Measurements from ENCODE around the gene CAAP1. TPM values are rescaled to one million over a fixed set of nuclear protein-coding genes. Genes with fewer than 3 reads are reported as not detected.

Gene CAAP1, protein sequence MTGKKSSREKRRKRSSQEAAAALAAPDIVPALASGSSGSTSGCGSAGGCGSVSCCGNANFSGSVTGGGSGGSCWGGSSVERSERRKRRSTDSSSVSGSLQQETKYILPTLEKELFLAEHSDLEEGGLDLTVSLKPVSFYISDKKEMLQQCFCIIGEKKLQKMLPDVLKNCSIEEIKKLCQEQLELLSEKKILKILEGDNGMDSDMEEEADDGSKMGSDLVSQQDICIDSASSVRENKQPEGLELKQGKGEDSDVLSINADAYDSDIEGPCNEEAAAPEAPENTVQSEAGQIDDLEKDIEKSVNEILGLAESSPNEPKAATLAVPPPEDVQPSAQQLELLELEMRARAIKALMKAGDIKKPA
- 10 to 100 TPM; 28.3 to 33.7 TPM for total RNA-seq
- 10 to 100 TPM; 21.1 to 22.3 TPM for polyA plus RNA-seq (ENCODE audit: insufficient read length in 2 of 2)
- long read RNA-seq, donor 1, partial matches to known transcripts, result 0 of 5 reads
- long read RNA-seq, donor 1, other reads (novel, unspliced or antisense), result 0 of 5 reads
- long read RNA-seq, donor 2, partial matches to known transcripts, result 0 of 3 reads
- long read RNA-seq, donor 2, other reads (novel, unspliced or antisense), result 0 of 3 reads
- long read RNA-seq, donor 3, partial matches to known transcripts, result 0 of 2 reads
- long read RNA-seq, donor 3, other reads (novel, unspliced or antisense), result 0 of 2 reads
- long read RNA-seq, donor 4, transcript CAAP1-201 (6 exons, 2,791 nt), result major isoform, 6 of 8 reads
- long read RNA-seq, donor 4, partial matches to known transcripts, result 0 of 8 reads
- long read RNA-seq, donor 4, other reads (novel, unspliced or antisense), result 0 of 8 reads

- WGBS (ENCODE audit: insufficient coverage), result 0% methylated on average over 63 of the region's 70 CpGs
- peak; percentile 89 to 98 (median 90) for DNase-seq (ENCODE audit: low read depth in 4 of 6, low spot score in 6 of 6)
- peaks cover 10% of the 10 kb centered on the region for H3K4me1 ChIP-seq (ENCODE audit: control insufficient read depth, insufficient read depth, low read length)
Observed at GRCh38 chr9:26892251-26893029, at the start of gene CAAP1. Gene CAAP1, minus strand, starts transcription at chr9:26892802. Its CDS starts 87 bp downstream, at chr9:26892715.

GRCh38 chr9:26940779-26941178 is 48.2 kb upstream of the CAAP1 start:
- Histone ChIP-seq H3K9me3 (ENCODE audit: control insufficient read depth, insufficient read depth, low read length) (peaks cover 4% of the 10 kb centered on the region), H3K27ac (ENCODE audit: low read depth, low read length) (no peak overlapping the region), H3K4me3 (ENCODE audit: low read depth, low read length) (no peak overlapping the region), H3K4me1 (ENCODE audit: control insufficient read depth, insufficient read depth, low read length) (peaks cover 8% of the 10 kb centered on the region), H3K27me3 (ENCODE audit: control insufficient read depth, insufficient read depth, low read length) (no peaks in the 10 kb centered on the region), H3K36me3 (ENCODE audit: control insufficient read depth, insufficient read depth, low read length) (no peaks in the 10 kb centered on the region)
- no CpG with 5 or more reads among the region's 1 CpG for WGBS (ENCODE audit: insufficient coverage)
- DNase-seq (ENCODE audit: low read depth in 4 of 6, low spot score in 6 of 6), result no peak

More at GRCh38 chr9:26892251-26893029, at the start of gene CAAP1:
- Histone ChIP-seq H3K9me3 (ENCODE audit: control insufficient read depth, insufficient read depth, low read length) (no peaks in the 10 kb centered on the region), H3K27ac (ENCODE audit: low read depth, low read length) (peak within 1 kb of the TSS; percentile 99), H3K4me3 (ENCODE audit: low read depth, low read length) (peak within 1 kb of the TSS; percentile 93), H3K27me3 (ENCODE audit: control insufficient read depth, insufficient read depth, low read length) (no peaks in the 10 kb centered on the region), H3K36me3 (ENCODE audit: control insufficient read depth, insufficient read depth, low read length) (peaks cover 3% of the 10 kb centered on the region)

- Histone ChIP-seq H3K27ac (ENCODE audit: low read depth, low read length) (no peak overlapping the region), H3K27me3 (ENCODE audit: control insufficient read depth, insufficient read depth, low read length) (no peaks in the 10 kb centered on the region), H3K4me3 (ENCODE audit: low read depth, low read length) (no peak overlapping the region), H3K36me3 (ENCODE audit: control insufficient read depth, insufficient read depth, low read length) (no peaks in the 10 kb centered on the region), H3K9me3 (ENCODE audit: control insufficient read depth, insufficient read depth, low read length) (peaks cover 4% of the 10 kb centered on the region), H3K4me1 (ENCODE audit: control insufficient read depth, insufficient read depth, low read length) (peaks cover 5% of the 10 kb centered on the region)
- no CpG with 5 or more reads among the region's 3 CpGs for WGBS (ENCODE audit: insufficient coverage)
- DNase-seq (ENCODE audit: low read depth in 4 of 6, low spot score in 6 of 6), result no peak
Observed at GRCh38 chr9:26939955-26940711, 47.5 kb upstream of the CAAP1 start.

DNA sequence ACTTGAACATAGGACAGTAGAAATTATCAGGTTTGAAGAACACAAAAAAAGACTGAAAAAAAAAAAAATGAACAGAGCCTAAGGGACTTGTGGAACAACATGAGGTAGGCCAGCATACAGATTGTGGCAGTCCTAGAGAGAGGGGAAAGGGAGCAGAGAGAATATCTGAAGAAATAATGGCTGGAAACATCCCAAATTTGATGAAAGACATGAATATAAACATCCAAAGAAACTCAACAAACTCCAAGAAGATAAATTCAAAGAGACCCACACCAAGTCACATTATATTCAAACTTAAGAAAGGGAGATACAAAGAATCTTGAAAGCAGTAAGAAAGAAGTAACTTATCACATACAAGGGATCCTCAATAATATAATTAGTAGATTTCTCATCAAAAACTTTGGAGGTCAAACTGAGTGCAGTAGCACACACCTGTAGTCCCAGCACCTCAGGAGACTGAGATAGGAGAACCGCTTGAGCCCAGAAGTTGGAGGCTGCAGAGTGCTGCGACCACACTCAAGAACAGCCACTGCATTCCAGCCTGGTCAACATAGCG is 45.3 kb upstream of the CAAP1 start:
- H3K36me3 ChIP-seq (ENCODE audit: control insufficient read depth, insufficient read depth, low read length), result no peaks in the 10 kb centered on the region
- no peak for DNase-seq (ENCODE audit: low read depth in 4 of 6, low spot score in 6 of 6)
- H3K27ac ChIP-seq (ENCODE audit: low read depth, low read length), result no peak overlapping the region
- H3K4me1 ChIP-seq (ENCODE audit: control insufficient read depth, insufficient read depth, low read length), result no peaks in the 10 kb centered on the region
- H3K4me3 ChIP-seq (ENCODE audit: low read depth, low read length), result no peak overlapping the region
- H3K27me3 ChIP-seq (ENCODE audit: control insufficient read depth, insufficient read depth, low read length), result no peaks in the 10 kb centered on the region
- H3K9me3 ChIP-seq (ENCODE audit: control insufficient read depth, insufficient read depth, low read length), result peaks cover 4% of the 10 kb centered on the region
- whole genome bisulfite sequencing (ENCODE audit: insufficient coverage), result 100% methylated on average over 1 of the region's 3 CpGs

DNA sequence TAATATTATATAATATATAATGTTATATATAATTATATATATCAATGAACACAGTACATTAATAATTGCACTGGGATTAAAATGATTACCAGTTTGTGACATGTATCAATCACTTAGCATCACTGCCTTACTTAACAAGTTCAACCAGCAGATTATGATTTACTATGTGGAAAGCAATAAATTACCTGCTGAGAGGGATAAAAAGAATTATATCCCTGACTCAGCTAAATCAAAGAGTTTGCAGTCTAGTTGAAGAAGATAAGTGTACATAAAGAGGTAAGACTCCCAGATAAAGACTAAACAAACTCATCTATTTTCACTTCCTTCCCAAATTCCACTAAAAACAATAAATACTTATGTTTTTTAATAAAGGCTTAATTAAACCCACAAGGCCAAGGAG is 43.2 kb upstream of the CAAP1 start:
- no peak for DNase-seq (ENCODE audit: low read depth in 4 of 6, low spot score in 6 of 6)
- Histone ChIP-seq H3K4me1 (ENCODE audit: control insufficient read depth, insufficient read depth, low read length) (no peaks in the 10 kb centered on the region), H3K9me3 (ENCODE audit: control insufficient read depth, insufficient read depth, low read length) (peaks cover 4% of the 10 kb centered on the region), H3K27ac (ENCODE audit: low read depth, low read length) (no peak overlapping the region), H3K4me3 (ENCODE audit: low read depth, low read length) (no peak overlapping the region), H3K36me3 (ENCODE audit: control insufficient read depth, insufficient read depth, low read length) (no peaks in the 10 kb centered on the region), H3K27me3 (ENCODE audit: control insufficient read depth, insufficient read depth, low read length) (no peaks in the 10 kb centered on the region)

GRCh38 chr9:26928902-26929495 is 36.4 kb upstream of the CAAP1 start:
- DNase-seq (ENCODE audit: low read depth in 4 of 6, low spot score in 6 of 6), result no peak
- no peaks in the 10 kb centered on the region for H3K4me1 ChIP-seq (ENCODE audit: control insufficient read depth, insufficient read depth, low read length)
- H3K4me3 ChIP-seq (ENCODE audit: low read depth, low read length), result no peak overlapping the region
- no peaks in the 10 kb centered on the region for H3K9me3 ChIP-seq (ENCODE audit: control insufficient read depth, insufficient read depth, low read length)
- peaks cover 23% of the 10 kb centered on the region for H3K36me3 ChIP-seq (ENCODE audit: control insufficient read depth, insufficient read depth, low read length)
- H3K27me3 ChIP-seq (ENCODE audit: control insufficient read depth, insufficient read depth, low read length), result no peaks in the 10 kb centered on the region
- 100% methylated on average over 3 of the region's 8 CpGs for WGBS (ENCODE audit: insufficient coverage)
- no peak overlapping the region for H3K27ac ChIP-seq (ENCODE audit: low read depth, low read length)

GRCh38 chr9:26925609-26926008 is 33.0 kb upstream of the CAAP1 start:
- Histone ChIP-seq H3K27me3 (ENCODE audit: control insufficient read depth, insufficient read depth, low read length) (no peaks in the 10 kb centered on the region), H3K9me3 (ENCODE audit: control insufficient read depth, insufficient read depth, low read length) (no peaks in the 10 kb centered on the region), H3K36me3 (ENCODE audit: control insufficient read depth, insufficient read depth, low read length) (peaks cover 27% of the 10 kb centered on the region), H3K27ac (ENCODE audit: low read depth, low read length) (no peak overlapping the region), H3K4me1 (ENCODE audit: control insufficient read depth, insufficient read depth, low read length) (no peaks in the 10 kb centered on the region), H3K4me3 (ENCODE audit: low read depth, low read length) (no peak overlapping the region)
- no peak for DNase-seq (ENCODE audit: low read depth in 4 of 6, low spot score in 6 of 6)
- WGBS (ENCODE audit: insufficient coverage), result no CpG with 5 or more reads among the region's 4 CpGs

DNA sequence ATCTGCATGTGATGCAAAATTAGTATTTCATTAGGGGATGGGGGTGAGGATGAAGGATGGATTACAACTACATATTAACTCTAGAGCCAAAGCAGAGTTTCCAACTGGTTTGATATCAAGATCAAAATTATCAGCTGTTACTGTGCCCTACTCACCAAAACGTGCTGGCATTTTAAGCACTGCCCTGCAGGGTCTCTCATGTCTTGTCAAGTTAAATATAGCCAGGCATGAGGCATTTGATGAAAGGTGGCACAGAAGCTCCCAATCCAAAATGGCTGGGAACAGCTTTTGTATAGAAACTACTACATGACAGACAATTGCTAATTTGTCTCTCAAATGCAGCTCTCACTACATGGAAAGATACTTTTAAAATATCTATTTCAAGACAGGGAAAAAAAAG is 27.1 kb upstream of the CAAP1 start:
- Histone ChIP-seq H3K4me3 (ENCODE audit: low read depth, low read length) (no peak overlapping the region), H3K27ac (ENCODE audit: low read depth, low read length) (no peak overlapping the region), H3K36me3 (ENCODE audit: control insufficient read depth, insufficient read depth, low read length) (peaks cover 13% of the 10 kb centered on the region), H3K27me3 (ENCODE audit: control insufficient read depth, insufficient read depth, low read length) (no peaks in the 10 kb centered on the region), H3K9me3 (ENCODE audit: control insufficient read depth, insufficient read depth, low read length) (no peaks in the 10 kb centered on the region), H3K4me1 (ENCODE audit: control insufficient read depth, insufficient read depth, low read length) (no peaks in the 10 kb centered on the region)
- no peak for DNase-seq (ENCODE audit: low read depth in 4 of 6, low spot score in 6 of 6)
- no CpG with 5 or more reads among the region's 1 CpG for WGBS (ENCODE audit: insufficient coverage)

Data from spinal cord (tissue), 10 donors.